Progenitor cell of endocrine pancreas (in vitro differentiated cells): ENCODE data around the gene LONP1. TPM values are rescaled to one million over a fixed set of nuclear protein-coding genes. Genes with fewer than 3 reads are reported as not detected.

Experiments used
- DNase-seq: peaks from one replicate; pipeline ENCODE4 v3.0.0; 2021; ENCODE audit warnings: low spot score; ENCODE audit not compliant: unreplicated experiment
- H3K27ac Mint-ChIP-seq: 2 replicates; pipeline ENCODE4 v1.8.0; 2021; ENCODE audit warnings: mild to moderate bottlenecking, moderate library complexity, mixed read lengths
- H3K27me3 Mint-ChIP-seq: 2 replicates; pipeline ENCODE4 v1.8.0; 2021; ENCODE audit warnings: mixed read lengths
- H3K36me3 Mint-ChIP-seq: 2 replicates; pipeline ENCODE4 v1.8.0; 2022; ENCODE audit warnings: mixed read lengths; ENCODE audit not compliant: insufficient read depth
- H3K4me1 Mint-ChIP-seq: 2 replicates; pipeline ENCODE4 v1.8.0; 2021; ENCODE audit warnings: low read depth, mixed read lengths
- H3K4me3 Mint-ChIP-seq: 2 replicates; pipeline ENCODE4 v1.8.0; 2021; ENCODE audit warnings: low read depth, mild to moderate bottlenecking, moderate library complexity, mixed read lengths
- H3K9me3 Mint-ChIP-seq: 2 replicates; pipeline ENCODE4 v1.8.0; 2021; ENCODE audit warnings: low read depth, mixed read lengths
- CTCF ChIP-seq: fragments of 200-600 bp; sonication (generic); IDR thresholded peaks from one replicate; pipeline ENCODE4 v1.5.0; 2021; ENCODE audit warnings: antibody characterized with exemption, mild to moderate bottlenecking; ENCODE audit not compliant: unreplicated experiment
- total RNA-seq: library from RNA; stranded (reverse); gene quantifications from 2 replicates; pipeline ENCODE4 v1.2.1, GENCODE V29; 2021

Gene LONP1
- total RNA-seq, 1 donor from 2014 or later, result 56.1 TPM

GRCh38 chr19:5680437-5681368 is 39.2 kb downstream of the LONP1 start, which contains the start of the genes HSD11B1L and MICOS13:
Gene HSD11B1L, plus strand, starts transcription at chr19:5681027. Its CDS starts 3,806 bp downstream, at chr19:5684833.
Gene MICOS13, minus strand, starts transcription at chr19:5680516. Its CDS starts 30 bp downstream, at chr19:5680486.
- H3K9me3 Mint-ChIP-seq, result no peaks in the 10 kb centered on the region
- no peaks in the 10 kb centered on the region for H3K27me3 Mint-ChIP-seq
- peaks cover 22% of the 10 kb centered on the region for H3K4me1 Mint-ChIP-seq
- peak within 1 kb of the TSS; percentile 98 for H3K4me3 Mint-ChIP-seq
- TF ChIP-seq CTCF, result no peak
- no peaks in the 10 kb centered on the region for H3K36me3 Mint-ChIP-seq
- DNase-seq, result peak; percentile 95
- peak within 1 kb of the TSS; percentile 97 for H3K27ac Mint-ChIP-seq

- Mint-ChIP-seq H3K9me3 (no peaks in the 10 kb centered on the region), H3K27me3 (no peaks in the 10 kb centered on the region), H3K27ac (peak overlapping the region; percentile 97), H3K36me3 (no peaks in the 10 kb centered on the region), H3K4me1 (peaks cover 22% of the 10 kb centered on the region), H3K4me3 (peak overlapping the region; percentile 98)
- DNase-seq, result no peak
- TF ChIP-seq CTCF, result no peak
Observed at GRCh38 chr19:5680084-5680436, 39.9 kb downstream of the LONP1 start.

GRCh38 chr19:5679289-5680083 is 40.5 kb downstream of the LONP1 start:
- H3K27me3 Mint-ChIP-seq, result no peaks in the 10 kb centered on the region
- no peak for TF ChIP-seq CTCF
- no peaks in the 10 kb centered on the region for H3K36me3 Mint-ChIP-seq
- peaks cover 22% of the 10 kb centered on the region for H3K4me1 Mint-ChIP-seq
- no peak for DNase-seq
- no peaks in the 10 kb centered on the region for H3K9me3 Mint-ChIP-seq
- peak overlapping the region; percentile 98 for H3K4me3 Mint-ChIP-seq
- H3K27ac Mint-ChIP-seq, result peak overlapping the region; percentile 97

GRCh38 chr19:5678071-5678718 is 41.8 kb downstream of the LONP1 start:
- H3K4me3 Mint-ChIP-seq, result no peak overlapping the region
- no peaks in the 10 kb centered on the region for H3K27me3 Mint-ChIP-seq
- no peak overlapping the region for H3K27ac Mint-ChIP-seq
- H3K36me3 Mint-ChIP-seq, result peaks cover 2% of the 10 kb centered on the region
- no peak for DNase-seq
- H3K9me3 Mint-ChIP-seq, result no peaks in the 10 kb centered on the region
- no peak for TF ChIP-seq CTCF
- peaks cover 21% of the 10 kb centered on the region for H3K4me1 Mint-ChIP-seq

- no peak overlapping the region for H3K27ac Mint-ChIP-seq
- DNase-seq, result no peak
- H3K9me3 Mint-ChIP-seq, result no peaks in the 10 kb centered on the region
- H3K27me3 Mint-ChIP-seq, result no peaks in the 10 kb centered on the region
- peaks cover 19% of the 10 kb centered on the region for H3K4me1 Mint-ChIP-seq
- TF ChIP-seq CTCF, result no peak
- H3K36me3 Mint-ChIP-seq, result peaks cover 8% of the 10 kb centered on the region
- no peak overlapping the region for H3K4me3 Mint-ChIP-seq
Observed at GRCh38 chr19:5677580-5677979, 42.4 kb downstream of the LONP1 start.
